Chondrocyte (in vitro differentiated cells): Measurements from ENCODE around the gene DHX8. TPM values are rescaled to one million over a fixed set of nuclear protein-coding genes. Genes with fewer than 3 reads are reported as not detected.

ENCODE experiments used
- DNase-seq: peaks from one replicate; pipeline ENCODE4 v3.0.0; 2021; ENCODE audit warnings: mixed read lengths, low spot score
- H3K27ac Mint-ChIP-seq: one replicate; pipeline ENCODE4 v1.8.0; 2021; ENCODE audit warnings: mild to moderate bottlenecking, moderate library complexity, mixed read lengths; ENCODE audit not compliant: unreplicated experiment
- H3K27me3 Mint-ChIP-seq: 2 replicates; pipeline ENCODE4 v1.8.0; 2021; ENCODE audit warnings: low read depth, mixed read lengths
- H3K36me3 Mint-ChIP-seq: 2 replicates; pipeline ENCODE4 v1.8.0; 2021; ENCODE audit warnings: low read depth, mixed read lengths
- H3K4me1 Mint-ChIP-seq: 2 replicates; pipeline ENCODE4 v1.8.0; 2021; ENCODE audit warnings: low read depth, mild to moderate bottlenecking, mixed read lengths
- H3K4me3 Mint-ChIP-seq: one replicate; pipeline ENCODE4 v1.8.0; 2021; ENCODE audit warnings: mild to moderate bottlenecking, moderate library complexity, mixed read lengths; ENCODE audit not compliant: unreplicated experiment
- H3K9me3 Mint-ChIP-seq: 2 replicates; pipeline ENCODE4 v1.8.0; 2021; ENCODE audit warnings: low read depth, mixed read lengths
- CTCF ChIP-seq: fragments of 200-600 bp; sonication (generic); IDR thresholded peaks from 2 replicates; pipeline ENCODE4 v1.5.0; 2021; ENCODE audit warnings: antibody characterized with exemption, mild to moderate bottlenecking, moderate library complexity
- total RNA-seq: library from RNA; stranded (reverse); gene quantifications from 3 replicates; pipeline ENCODE4 v1.2.1, GENCODE V29; 2021

Gene DHX8
- total RNA-seq, 1 donor from 2014 or later = 49.2 TPM

GRCh38 chr17:43442711-43443110 is 41.1 kb upstream of the DHX8 start:
- no peaks in the 10 kb centered on the region for H3K27me3 Mint-ChIP-seq
- no peak overlapping the region for H3K4me3 Mint-ChIP-seq
- H3K36me3 Mint-ChIP-seq = no peaks in the 10 kb centered on the region
- no peaks in the 10 kb centered on the region for H3K9me3 Mint-ChIP-seq
- peak overlapping the region; percentile 18 for H3K27ac Mint-ChIP-seq
- H3K4me1 Mint-ChIP-seq = peaks cover 30% of the 10 kb centered on the region
- DNase-seq = no peak
- TF ChIP-seq CTCF = no peak

DNA sequence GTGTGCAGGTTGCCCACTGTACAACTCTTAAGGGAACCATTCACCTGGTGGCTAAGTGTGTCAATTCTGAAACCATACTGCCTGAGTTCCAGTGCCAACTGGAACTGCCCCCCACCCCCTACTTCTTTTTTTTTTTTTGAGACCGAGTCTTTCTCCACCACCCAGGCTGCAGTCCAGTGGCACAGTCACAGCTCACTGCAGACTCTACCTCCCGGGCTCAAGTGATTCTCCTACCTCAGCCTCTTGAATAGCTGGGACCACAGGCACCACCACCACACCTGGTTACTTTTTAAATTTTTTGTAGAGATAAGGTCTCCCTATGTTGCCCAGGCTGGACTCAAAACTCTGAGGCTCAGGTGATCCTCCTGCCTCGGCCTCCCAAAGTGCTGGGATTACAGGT is 40.4 kb upstream of the DHX8 start:
- Mint-ChIP-seq H3K4me3 (no peak overlapping the region), H3K4me1 (peaks cover 30% of the 10 kb centered on the region), H3K9me3 (no peaks in the 10 kb centered on the region), H3K27me3 (no peaks in the 10 kb centered on the region), H3K36me3 (no peaks in the 10 kb centered on the region), H3K27ac (peak overlapping the region; percentile 41)
- no peak for TF ChIP-seq CTCF
- no peak for DNase-seq

DNA sequence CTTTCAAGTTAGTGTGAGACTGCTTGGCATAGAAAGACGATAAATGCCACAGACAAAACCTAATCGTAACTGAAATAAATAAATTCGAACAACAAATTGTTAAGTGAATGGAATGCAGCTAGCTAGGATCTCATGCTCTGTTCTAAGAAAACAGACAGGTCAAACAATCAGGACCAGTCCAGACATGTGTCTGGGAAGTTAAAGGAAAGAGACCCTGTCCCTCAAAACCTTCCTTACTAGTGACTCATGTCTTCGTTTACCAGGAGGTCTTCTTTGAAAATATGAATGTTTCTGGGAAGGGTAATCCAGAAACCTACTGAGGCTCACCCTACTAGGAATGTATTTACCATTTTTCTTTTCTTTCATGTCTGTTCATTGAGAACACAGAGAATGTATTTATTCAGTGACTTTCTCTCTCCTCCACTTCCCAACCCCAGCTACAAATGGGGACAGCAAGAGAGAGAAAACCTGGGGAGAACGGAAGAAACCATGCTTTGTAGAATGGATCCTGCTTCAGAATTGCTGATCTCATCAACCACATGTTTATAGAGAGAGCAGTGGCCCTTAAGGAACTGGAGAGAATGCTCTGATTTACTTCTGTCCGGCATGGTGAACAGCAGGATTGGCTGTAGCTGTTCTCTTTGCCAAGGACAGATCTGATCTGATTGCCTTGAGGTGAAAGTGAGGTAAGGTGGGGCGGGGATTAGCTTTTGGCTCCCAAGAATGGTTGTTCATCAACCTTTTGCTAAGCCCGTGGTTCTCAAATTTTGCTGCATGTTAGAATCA is 39.4 kb upstream of the DHX8 start:
- DNase-seq = no peak
- no peak for TF ChIP-seq CTCF
- H3K4me3 Mint-ChIP-seq = no peak overlapping the region

DNA sequence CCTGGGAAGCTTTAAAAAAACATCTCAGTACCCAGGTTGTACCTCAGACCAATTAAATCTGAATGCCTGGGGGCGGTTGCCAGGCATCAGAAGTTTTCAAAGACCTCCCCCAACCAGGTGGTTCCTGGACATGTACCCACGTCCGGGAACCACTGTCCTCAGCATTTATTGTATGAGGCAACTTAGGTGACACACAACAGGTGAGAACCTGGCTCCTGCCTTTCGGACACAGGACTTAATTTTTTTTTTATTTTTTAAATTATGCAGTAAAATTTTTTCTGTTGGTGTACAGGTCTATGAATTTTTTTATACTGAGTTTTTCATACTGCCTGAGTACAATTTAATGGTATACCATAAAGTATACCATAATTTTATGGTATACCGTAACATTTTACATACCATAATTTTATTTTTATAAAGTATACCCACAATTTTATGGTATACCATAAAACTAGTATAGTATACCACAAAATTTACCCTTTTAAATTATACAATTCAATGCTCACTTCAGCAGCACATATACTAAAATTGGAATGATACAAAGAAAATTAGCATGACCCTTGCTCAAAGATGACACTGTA is 38.7 kb upstream of the DHX8 start:
- H3K27me3 Mint-ChIP-seq = no peaks in the 10 kb centered on the region
- no peaks in the 10 kb centered on the region for H3K9me3 Mint-ChIP-seq
- no peaks in the 10 kb centered on the region for H3K36me3 Mint-ChIP-seq
- peaks cover 35% of the 10 kb centered on the region for H3K4me1 Mint-ChIP-seq
- H3K4me3 Mint-ChIP-seq = no peak overlapping the region
- no peak for TF ChIP-seq CTCF
- no peak overlapping the region for H3K27ac Mint-ChIP-seq
- DNase-seq = no peak

More for the DNA sequence above, 39.4 kb upstream of the DHX8 start:
- Mint-ChIP-seq H3K4me1 (peaks cover 28% of the 10 kb centered on the region), H3K9me3 (no peaks in the 10 kb centered on the region), H3K36me3 (no peaks in the 10 kb centered on the region), H3K27me3 (no peaks in the 10 kb centered on the region), H3K27ac (peak overlapping the region; percentile 86)

GRCh38 chr17:43446773-43447172 is 37.0 kb upstream of the DHX8 start:
- Mint-ChIP-seq H3K27me3 (no peaks in the 10 kb centered on the region), H3K27ac (no peak overlapping the region), H3K4me1 (peaks cover 35% of the 10 kb centered on the region), H3K36me3 (no peaks in the 10 kb centered on the region), H3K4me3 (no peak overlapping the region), H3K9me3 (no peaks in the 10 kb centered on the region)
- no peak for TF ChIP-seq CTCF
- no peak for DNase-seq
